Neural cell (in vitro differentiated cells): ENCODE results near the gene ITPR3.

Experiments used
- EZH2 ChIP-seq: fragments of 200-600, 300-800 bp; shearing (Covaris generic), sonication (generic); IDR thresholded peaks from 2 replicates; pipeline ENCODE4 v1.6.1; 2014; ENCODE audit warnings: antibody characterized with exemption, low read length, borderline replicate concordance, mild to moderate bottlenecking; ENCODE audit not compliant: insufficient read depth, poor library complexity, severe bottlenecking
- POLR2AphosphoS5 ChIP-seq: IDR thresholded peaks from 2 replicates; pipeline ENCODE4 v1.6.1; 2012
- RAD21 ChIP-seq: fragments of 450-650 bp; conservative IDR thresholded peaks from 2 replicates; pipeline ENCODE4 v1.6.1; 2014; ENCODE audit warnings: antibody characterized with exemption, mild to moderate bottlenecking, moderate library complexity
- SMC3 ChIP-seq: fragments of 450-650 bp; conservative IDR thresholded peaks from 2 replicates; pipeline ENCODE4 v1.6.1; 2014; ENCODE audit warnings: antibody characterized with exemption, mild to moderate bottlenecking, moderate library complexity; ENCODE audit not compliant: poor library complexity
- TF ChIP-seq, protein P1 (sequence below): fragments of 450-650 bp; IDR thresholded peaks from 2 replicates; pipeline ENCODE4 v1.5.1; 2014; ENCODE audit warnings: antibody characterized with exemption, mild to moderate bottlenecking, moderate library complexity; ENCODE audit not compliant: poor library complexity, severe bottlenecking

DNA sequence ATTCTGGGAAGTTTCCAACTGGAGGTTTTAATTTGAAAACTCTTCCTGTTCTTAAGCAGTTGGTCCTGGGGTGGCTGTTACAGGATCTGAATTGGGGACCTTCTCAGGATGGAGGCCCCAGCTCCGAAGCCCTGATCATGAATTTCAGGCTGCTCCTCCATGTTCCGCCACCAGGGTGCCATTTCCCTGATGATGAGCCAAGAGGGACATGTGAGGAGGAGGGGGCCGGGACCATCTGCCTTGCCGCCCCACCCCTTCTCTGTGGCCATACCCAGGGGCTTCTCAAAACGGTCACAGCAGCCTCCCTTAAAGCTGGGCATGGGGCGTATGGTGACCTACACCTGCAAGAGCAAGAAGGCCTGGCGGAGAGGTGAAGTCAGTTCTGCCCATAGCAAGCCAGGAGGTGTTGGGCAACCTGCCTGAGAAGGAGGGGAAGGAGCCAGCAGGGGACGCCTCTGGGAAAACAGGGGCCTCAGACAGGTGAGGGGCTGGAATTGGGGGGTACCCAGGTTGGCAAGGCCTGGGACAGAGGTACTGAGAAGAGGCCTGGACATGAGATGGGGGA, 37.4 kb upstream of the ITPR3 start:
- TF ChIP-seq SMC3 = no peak
- no peak for TF ChIP-seq RAD21
- TF ChIP-seq POLR2AphosphoS5 = no peak
- TF ChIP-seq EZH2 = no peak
- TF ChIP-seq, protein P1, sequence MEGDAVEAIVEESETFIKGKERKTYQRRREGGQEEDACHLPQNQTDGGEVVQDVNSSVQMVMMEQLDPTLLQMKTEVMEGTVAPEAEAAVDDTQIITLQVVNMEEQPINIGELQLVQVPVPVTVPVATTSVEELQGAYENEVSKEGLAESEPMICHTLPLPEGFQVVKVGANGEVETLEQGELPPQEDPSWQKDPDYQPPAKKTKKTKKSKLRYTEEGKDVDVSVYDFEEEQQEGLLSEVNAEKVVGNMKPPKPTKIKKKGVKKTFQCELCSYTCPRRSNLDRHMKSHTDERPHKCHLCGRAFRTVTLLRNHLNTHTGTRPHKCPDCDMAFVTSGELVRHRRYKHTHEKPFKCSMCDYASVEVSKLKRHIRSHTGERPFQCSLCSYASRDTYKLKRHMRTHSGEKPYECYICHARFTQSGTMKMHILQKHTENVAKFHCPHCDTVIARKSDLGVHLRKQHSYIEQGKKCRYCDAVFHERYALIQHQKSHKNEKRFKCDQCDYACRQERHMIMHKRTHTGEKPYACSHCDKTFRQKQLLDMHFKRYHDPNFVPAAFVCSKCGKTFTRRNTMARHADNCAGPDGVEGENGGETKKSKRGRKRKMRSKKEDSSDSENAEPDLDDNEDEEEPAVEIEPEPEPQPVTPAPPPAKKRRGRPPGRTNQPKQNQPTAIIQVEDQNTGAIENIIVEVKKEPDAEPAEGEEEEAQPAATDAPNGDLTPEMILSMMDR = peak; percentile 27
